Fibroblast of pulmonary artery (primary cell): Measurements from ENCODE around the gene TMEM131L.

Experiments used
- DNase-seq: peaks from one replicate; pipeline ENCODE4 v3.0.0-alpha.2; 2010; ENCODE audit warnings: low read depth
- H3K4me3 ChIP-seq: replicated peaks from 2 replicates; pipeline ENCODE4 v1.5.1; 2011; ENCODE audit warnings: low read depth, mild to moderate bottlenecking, control low read depth, low read length, moderate library complexity
- CTCF ChIP-seq: IDR thresholded peaks from 2 replicates; pipeline ENCODE4 v1.5.1; 2011; ENCODE audit warnings: mild to moderate bottlenecking, control low read depth, low read length, inconsistent platforms; ENCODE audit errors: missing control alignments

TMEM131L gene

GRCh38 chr4:153577053-153577452 lies 110.9 kb downstream of the TMEM131L start:
- no peak overlapping the region for H3K4me3 ChIP-seq
- TF ChIP-seq CTCF = no peak
- no peak for DNase-seq

- DNase-seq = no peak
- no peak overlapping the region for H3K4me3 ChIP-seq
- no peak for TF ChIP-seq CTCF
These were observed 113.2 kb downstream of the TMEM131L start for GRCh38 chr4:153579410-153579809.

GRCh38 chr4:153579872-153580271 lies 113.7 kb downstream of the TMEM131L start:
- no peak for TF ChIP-seq CTCF
- DNase-seq = no peak
- H3K4me3 ChIP-seq = no peak overlapping the region

GRCh38 chr4:153582954-153583702 lies 117.0 kb downstream of the TMEM131L start:
- no peak for TF ChIP-seq CTCF
- no peak overlapping the region for H3K4me3 ChIP-seq

GRCh38 chr4:153585026-153585425 lies 118.9 kb downstream of the TMEM131L start:
- no peak for DNase-seq
- H3K4me3 ChIP-seq = no peak overlapping the region
- no peak for TF ChIP-seq CTCF

More at GRCh38 chr4:153582954-153583702, 117.0 kb downstream of the TMEM131L start:
- DNase-seq = no peak

GRCh38 chr4:153589703-153590595 lies 123.8 kb downstream of the TMEM131L start:
- no peak for TF ChIP-seq CTCF
- H3K4me3 ChIP-seq = no peak overlapping the region
- peak; percentile 8 for DNase-seq
